ENCODE results near the gene HJURP. TPM values are rescaled to one million over a fixed set of nuclear protein-coding genes. Genes with fewer than 3 reads are reported as not detected.
"Not testable (repeated sequence)": the region's sequence is repeated elsewhere in the genome, so short reads cannot be mapped to it uniquely, and the experiment has no call there.

HJURP gene
- total RNA-seq, 1 experiment from 2014 or later = 49.7 TPM

GRCh38 chr2:233901367-233901766 lies 47.0 kb upstream of the HJURP start:
- H3K27me3 ChIP-seq (ENCODE audit: insufficient read depth, low read length) = no peaks in the 10 kb centered on the region

GRCh38 chr2:233896253-233896652 lies 41.9 kb upstream of the HJURP start:
- H3K79me1 ChIP-seq (ENCODE audit: insufficient read depth, low read depth, low read length, poor library complexity, severe bottlenecking); H3K4me1 Mint-ChIP-seq; H4K8ac ChIP-seq (replicated peaks; ENCODE audit: insufficient read length, low read depth, low read length); H2BK20ac ChIP-seq (ENCODE audit: low read depth, low read length, poor library complexity, severe bottlenecking); H3K4me2 ChIP-seq (ENCODE audit: insufficient read depth, insufficient read length, low read length); H2BK12ac ChIP-seq (ENCODE audit: insufficient read length, low read depth, low read length); H3K9ac ChIP-seq (ENCODE audit: extremely low read depth, insufficient read length, low read length); H2BK5ac ChIP-seq (ENCODE audit: insufficient read length, low read length); H3K36me3 Mint-ChIP-seq (ENCODE audit: insufficient read depth in 1 of 3, low read depth in 3 of 3); H3K79me2 ChIP-seq (ENCODE audit: insufficient read depth, low read length); H3K23ac ChIP-seq (ENCODE audit: insufficient read length, low read depth, low read length); H4K5ac ChIP-seq (ENCODE audit: insufficient read length, low read depth, low read length); H4K91ac ChIP-seq (ENCODE audit: insufficient read length, low read depth, low read length); H3K56ac ChIP-seq (ENCODE audit: insufficient read length, low read depth, low read length); H3K23me2 ChIP-seq (ENCODE audit: insufficient read length, low read depth, low read length, poor library complexity, severe bottlenecking); H3K27ac Mint-ChIP-seq; H4K20me1 ChIP-seq (ENCODE audit: control insufficient read depth, insufficient read depth, insufficient read length); H3K4ac ChIP-seq (ENCODE audit: low read depth, low read length); H3K4me1 ChIP-seq (ENCODE audit: insufficient read depth, low read length); H3K27me3 ChIP-seq (ENCODE audit: insufficient read depth, low read length); H2AK5ac ChIP-seq (ENCODE audit: insufficient read length, low read length); H3K9me3 Mint-ChIP-seq; DNase-seq; H3K4me3 Mint-ChIP-seq; H3K18ac ChIP-seq (ENCODE audit: insufficient read length, low read depth, low read length); H3K14ac ChIP-seq (ENCODE audit: insufficient read depth, low read length); H2BK120ac ChIP-seq (ENCODE audit: low read depth, low read length, poor library complexity, severe bottlenecking); H3K9me3 ChIP-seq (ENCODE audit: control insufficient read depth, low read depth, low read length); H2BK15ac ChIP-seq (ENCODE audit: low read depth, low read length); H3T11ph ChIP-seq (ENCODE audit: low read length); H3K27ac ChIP-seq (ENCODE audit: insufficient read length, low read depth, low read length); H2AFZ ChIP-seq (ENCODE audit: low read length): not testable (repeated sequence)
- peaks cover 40% of the 10 kb centered on the region for H3K27me3 Mint-ChIP-seq (ENCODE audit: low read depth)
- WGBS (ENCODE audit: extremely low coverage, insufficient read length, low lambda C conversion rate) = no CpG with 5 or more reads among the region's 2 CpGs

More at GRCh38 chr2:233901367-233901766, 47.0 kb upstream of the HJURP start:
- Histone ChIP-seq H2BK120ac (ENCODE audit: low read depth, low read length, poor library complexity, severe bottlenecking) (no peak overlapping the region), H2BK12ac (ENCODE audit: insufficient read length, low read depth, low read length) (no peak overlapping the region), H3K79me2 (ENCODE audit: insufficient read depth, low read length) (no peaks in the 10 kb centered on the region), H3K27ac (ENCODE audit: insufficient read length, low read depth, low read length) (no peak overlapping the region), H3K4me1 (ENCODE audit: insufficient read depth, low read length) (no peaks in the 10 kb centered on the region), H3K79me1 (ENCODE audit: insufficient read depth, low read depth, low read length, poor library complexity, severe bottlenecking) (no peaks in the 10 kb centered on the region), H2BK20ac (ENCODE audit: low read depth, low read length, poor library complexity, severe bottlenecking) (no peak overlapping the region), H3K4ac (ENCODE audit: low read depth, low read length) (no peak overlapping the region), H4K20me1 (ENCODE audit: control insufficient read depth, insufficient read depth, insufficient read length) (peaks cover 3% of the 10 kb centered on the region), H3K14ac (ENCODE audit: insufficient read depth, low read length) (no peak overlapping the region), H2AK5ac (ENCODE audit: insufficient read length, low read length) (no peak overlapping the region), H4K8ac (replicated peaks; ENCODE audit: insufficient read length, low read depth, low read length) (no peak overlapping the region), H3K23ac (ENCODE audit: insufficient read length, low read depth, low read length) (no peak overlapping the region), H2AFZ (ENCODE audit: low read length) (no peak overlapping the region), H3T11ph (ENCODE audit: low read length) (no peak overlapping the region), H4K91ac (ENCODE audit: insufficient read length, low read depth, low read length) (no peak overlapping the region), H3K9me3 (ENCODE audit: control insufficient read depth, low read depth, low read length) (no peaks in the 10 kb centered on the region), H3K23me2 (ENCODE audit: insufficient read length, low read depth, low read length, poor library complexity, severe bottlenecking) (no peaks in the 10 kb centered on the region), H3K4me2 (ENCODE audit: insufficient read depth, insufficient read length, low read length) (no peak overlapping the region), H2BK5ac (ENCODE audit: insufficient read length, low read length) (no peak overlapping the region), H2BK15ac (ENCODE audit: low read depth, low read length) (no peak overlapping the region), H3K9ac (ENCODE audit: extremely low read depth, insufficient read length, low read length) (no peak overlapping the region), H4K5ac (ENCODE audit: insufficient read length, low read depth, low read length) (no peak overlapping the region), H3K56ac (ENCODE audit: insufficient read length, low read depth, low read length) (no peak overlapping the region), H3K18ac (ENCODE audit: insufficient read length, low read depth, low read length) (no peak overlapping the region)
- H3K27ac Mint-ChIP-seq = no peak overlapping the region
- peaks cover 40% of the 10 kb centered on the region for H3K27me3 Mint-ChIP-seq (ENCODE audit: low read depth)
- H3K9me3 Mint-ChIP-seq = peaks cover 3 to 6% of the 10 kb centered on the region in 2 experiments; a peak in 1 of 5 replicates
- H3K4me3 Mint-ChIP-seq = no peak overlapping the region
- no CpG with 5 or more reads among the region's 4 CpGs for WGBS (ENCODE audit: extremely low coverage, insufficient read length, low lambda C conversion rate)
- no peaks in the 10 kb centered on the region for H3K4me1 Mint-ChIP-seq
- no peaks in the 10 kb centered on the region; a peak in 1 of 7 replicates for H3K36me3 Mint-ChIP-seq (ENCODE audit: insufficient read depth in 1 of 3, low read depth in 3 of 3)
- DNase-seq = no peak
- TF ChIP-seq, protein P1, sequence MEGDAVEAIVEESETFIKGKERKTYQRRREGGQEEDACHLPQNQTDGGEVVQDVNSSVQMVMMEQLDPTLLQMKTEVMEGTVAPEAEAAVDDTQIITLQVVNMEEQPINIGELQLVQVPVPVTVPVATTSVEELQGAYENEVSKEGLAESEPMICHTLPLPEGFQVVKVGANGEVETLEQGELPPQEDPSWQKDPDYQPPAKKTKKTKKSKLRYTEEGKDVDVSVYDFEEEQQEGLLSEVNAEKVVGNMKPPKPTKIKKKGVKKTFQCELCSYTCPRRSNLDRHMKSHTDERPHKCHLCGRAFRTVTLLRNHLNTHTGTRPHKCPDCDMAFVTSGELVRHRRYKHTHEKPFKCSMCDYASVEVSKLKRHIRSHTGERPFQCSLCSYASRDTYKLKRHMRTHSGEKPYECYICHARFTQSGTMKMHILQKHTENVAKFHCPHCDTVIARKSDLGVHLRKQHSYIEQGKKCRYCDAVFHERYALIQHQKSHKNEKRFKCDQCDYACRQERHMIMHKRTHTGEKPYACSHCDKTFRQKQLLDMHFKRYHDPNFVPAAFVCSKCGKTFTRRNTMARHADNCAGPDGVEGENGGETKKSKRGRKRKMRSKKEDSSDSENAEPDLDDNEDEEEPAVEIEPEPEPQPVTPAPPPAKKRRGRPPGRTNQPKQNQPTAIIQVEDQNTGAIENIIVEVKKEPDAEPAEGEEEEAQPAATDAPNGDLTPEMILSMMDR (conservative IDR thresholded peaks at IDR 0.05) = no peak

Measured in H9 (cell line).